ENCODE data around the gene DPH6.

Gene DPH6

GRCh38 chr15:35555244-35555643, 9.3 kb upstream of the DPH6 start:
- H3K36me3 Mint-ChIP-seq (ENCODE audit: low read depth) = no peaks in the 10 kb centered on the region
- no peaks in the 10 kb centered on the region for H3K9me3 Mint-ChIP-seq
- no peak overlapping the region for H3K4me3 Mint-ChIP-seq
- no peaks in the 10 kb centered on the region for H3K4me1 Mint-ChIP-seq (ENCODE audit: low read depth)
- H3K27me3 Mint-ChIP-seq = no peaks in the 10 kb centered on the region
- intact Hi-C loops (cut with micrococcal nuclease) = no loop called here
- no peak overlapping the region for H3K27ac Mint-ChIP-seq

DNA sequence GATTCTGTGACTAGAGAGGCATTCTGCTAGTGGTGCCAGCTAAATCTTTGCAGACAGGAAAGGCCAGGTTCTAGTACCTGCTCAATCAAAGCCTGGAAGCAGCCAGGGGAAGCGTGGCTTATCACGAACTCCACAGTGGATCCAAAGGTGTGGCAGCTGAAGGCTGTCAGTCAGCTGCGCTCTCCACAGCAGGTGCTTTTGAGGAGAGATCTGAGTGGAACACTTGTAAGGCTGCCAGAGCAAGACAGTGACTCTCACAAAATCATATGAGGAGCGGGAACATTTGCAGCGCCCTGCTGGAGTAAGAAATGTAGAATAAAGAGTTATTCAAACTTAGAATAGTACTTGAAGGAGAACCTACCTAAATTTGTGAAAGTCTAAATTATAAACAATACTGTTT, 5.0 kb upstream of the DPH6 start:
- no peak overlapping the region for H3K27ac Mint-ChIP-seq
- intact Hi-C loops (cut with micrococcal nuclease) = no loop called here
- peaks cover 2% of the 10 kb centered on the region for H3K36me3 Mint-ChIP-seq (ENCODE audit: low read depth)
- H3K27me3 Mint-ChIP-seq = no peaks in the 10 kb centered on the region
- peaks cover 11% of the 10 kb centered on the region for H3K4me1 Mint-ChIP-seq (ENCODE audit: low read depth)
- no peaks in the 10 kb centered on the region for H3K9me3 Mint-ChIP-seq
- no peak overlapping the region for H3K4me3 Mint-ChIP-seq

GRCh38 chr15:35549567-35549966, 3.6 kb upstream of the DPH6 start:
- H3K4me3 Mint-ChIP-seq = no peak overlapping the region
- H3K9me3 Mint-ChIP-seq = no peaks in the 10 kb centered on the region
- intact Hi-C loops (cut with micrococcal nuclease) = loop anchor here (5.0 kb wide), 1 partner anchor 562 kb away; the partner anchor contains the start of gene ZNF770
- H3K27me3 Mint-ChIP-seq = no peaks in the 10 kb centered on the region
- peaks cover 18% of the 10 kb centered on the region for H3K4me1 Mint-ChIP-seq (ENCODE audit: low read depth)
- no peak overlapping the region for H3K27ac Mint-ChIP-seq
- H3K36me3 Mint-ChIP-seq (ENCODE audit: low read depth) = peaks cover 11% of the 10 kb centered on the region

- Mint-ChIP-seq H3K27me3 (no peaks in the 10 kb centered on the region), H3K4me3 (no peak overlapping the region), H3K4me1 (ENCODE audit: low read depth) (peaks cover 20% of the 10 kb centered on the region), H3K9me3 (no peaks in the 10 kb centered on the region), H3K36me3 (ENCODE audit: low read depth) (peaks cover 11% of the 10 kb centered on the region), H3K27ac (no peak overlapping the region)
- intact Hi-C loops (cut with micrococcal nuclease) = loop anchor here (5.0 kb wide), 1 partner anchor 561 kb away; the partner anchor contains the start of gene ZNF770
These were observed 2.5 kb upstream of the DPH6 start for GRCh38 chr15:35548435-35548834.

GRCh38 chr15:35547775-35548364, 1.9 kb upstream of the DPH6 start:
- no peak overlapping the region for H3K4me3 Mint-ChIP-seq
- H3K36me3 Mint-ChIP-seq (ENCODE audit: low read depth) = peaks cover 11% of the 10 kb centered on the region
- peaks cover 22% of the 10 kb centered on the region for H3K4me1 Mint-ChIP-seq (ENCODE audit: low read depth)
- intact Hi-C loops (cut with micrococcal nuclease) = loop anchor here (5.0 kb wide), 1 partner anchor 561 kb away; the partner anchor contains the start of gene ZNF770
- H3K27me3 Mint-ChIP-seq = no peaks in the 10 kb centered on the region
- H3K27ac Mint-ChIP-seq = no peak overlapping the region
- H3K9me3 Mint-ChIP-seq = no peaks in the 10 kb centered on the region

DNA sequence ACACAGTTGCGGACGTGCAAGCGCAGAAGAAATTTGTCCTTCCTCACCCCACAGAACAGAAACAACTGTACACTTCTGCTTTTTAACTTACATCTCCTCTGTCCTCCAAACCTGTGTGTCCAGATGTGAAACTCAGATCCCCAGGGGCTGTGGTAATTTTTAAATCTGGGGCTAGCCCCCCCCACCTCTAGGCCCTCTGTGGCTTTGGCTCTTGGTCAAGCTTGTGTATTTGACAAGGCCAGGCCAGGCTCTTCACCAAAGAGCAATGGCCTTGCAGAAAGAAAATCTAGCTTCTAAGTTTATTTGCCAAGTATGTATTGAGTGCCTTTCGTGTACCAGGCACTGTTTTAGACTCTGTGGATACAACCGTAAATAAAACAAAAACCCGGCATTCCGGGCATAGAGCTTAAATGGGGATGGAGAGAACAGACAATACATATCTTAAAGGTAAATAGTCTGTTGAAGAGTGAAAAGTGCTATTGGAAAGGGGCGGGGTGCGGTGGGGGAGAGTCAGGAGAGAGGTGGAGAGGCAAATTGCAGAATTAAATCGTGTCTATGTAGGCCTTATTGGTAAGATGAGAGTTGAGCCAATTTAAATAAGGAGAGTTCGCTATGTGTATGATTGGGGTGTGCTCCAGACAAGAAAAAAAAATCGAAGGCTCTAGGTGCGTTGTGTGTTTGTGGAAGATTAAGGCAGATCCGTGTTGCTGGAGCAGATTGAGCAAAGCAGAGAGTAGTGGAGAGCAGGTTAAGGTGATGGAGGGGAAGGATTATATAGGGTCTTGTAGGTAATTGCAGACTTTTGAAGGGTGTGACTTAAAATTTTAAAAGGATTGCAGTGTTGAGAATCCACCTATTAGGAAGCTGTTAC, 781 bp upstream of the DPH6 start:
- intact Hi-C loops (cut with micrococcal nuclease) = loop anchor here (5.0 kb wide), 1 partner anchor 559 kb away; the partner anchor contains the start of gene ZNF770
- Mint-ChIP-seq H3K9me3 (no peaks in the 10 kb centered on the region), H3K36me3 (ENCODE audit: low read depth) (peaks cover 11% of the 10 kb centered on the region), H3K4me1 (ENCODE audit: low read depth) (peaks cover 22% of the 10 kb centered on the region), H3K27ac (peak overlapping the region; percentile 94), H3K27me3 (no peaks in the 10 kb centered on the region), H3K4me3 (peak overlapping the region; percentile 94)

- no peaks in the 10 kb centered on the region for H3K9me3 Mint-ChIP-seq
- H3K4me3 Mint-ChIP-seq = peak overlapping the region; percentile 94
- H3K27ac Mint-ChIP-seq = peak overlapping the region; percentile 94
- intact Hi-C loops (cut with micrococcal nuclease) = loop anchor here (5.0 kb wide), 1 partner anchor 558 kb away; the partner anchor contains the start of gene ZNF770
- peaks cover 27% of the 10 kb centered on the region for H3K4me1 Mint-ChIP-seq (ENCODE audit: low read depth)
- H3K36me3 Mint-ChIP-seq (ENCODE audit: low read depth) = peaks cover 11% of the 10 kb centered on the region
- H3K27me3 Mint-ChIP-seq = no peaks in the 10 kb centered on the region
These were observed 595 bp downstream of the DPH6 start for GRCh38 chr15:35545316-35545823.

GRCh38 chr15:35540885-35541284, 5.1 kb downstream of the DPH6 start:
- Mint-ChIP-seq H3K27me3 (no peaks in the 10 kb centered on the region), H3K9me3 (no peaks in the 10 kb centered on the region), H3K4me1 (ENCODE audit: low read depth) (peaks cover 16% of the 10 kb centered on the region), H3K27ac (no peak overlapping the region), H3K36me3 (ENCODE audit: low read depth) (peaks cover 14% of the 10 kb centered on the region), H3K4me3 (no peak overlapping the region)
- intact Hi-C loops (cut with micrococcal nuclease) = no loop called here

GRCh38 chr15:35540021-35540420, 5.9 kb downstream of the DPH6 start:
- Mint-ChIP-seq H3K9me3 (no peaks in the 10 kb centered on the region), H3K4me3 (no peak overlapping the region), H3K27me3 (no peaks in the 10 kb centered on the region), H3K27ac (no peak overlapping the region), H3K4me1 (ENCODE audit: low read depth) (peaks cover 11% of the 10 kb centered on the region), H3K36me3 (ENCODE audit: low read depth) (peaks cover 6% of the 10 kb centered on the region)
- intact Hi-C loops (cut with micrococcal nuclease) = no loop called here

- H3K9me3 Mint-ChIP-seq = no peaks in the 10 kb centered on the region
- no peak overlapping the region for H3K4me3 Mint-ChIP-seq
- intact Hi-C loops (cut with micrococcal nuclease) = loop anchor here (10.0 kb wide), 1 partner anchor 1049 kb away; no protein-coding TSS in a partner anchor
- H3K4me1 Mint-ChIP-seq (ENCODE audit: low read depth) = no peaks in the 10 kb centered on the region
- no peaks in the 10 kb centered on the region for H3K27me3 Mint-ChIP-seq
- peaks cover 19% of the 10 kb centered on the region for H3K36me3 Mint-ChIP-seq (ENCODE audit: low read depth)
- no peak overlapping the region for H3K27ac Mint-ChIP-seq
These were observed 10.5 kb downstream of the DPH6 start for GRCh38 chr15:35535365-35535916.

GRCh38 chr15:35533130-35534110, 12.5 kb downstream of the DPH6 start:
- no peaks in the 10 kb centered on the region for H3K4me1 Mint-ChIP-seq (ENCODE audit: low read depth)
- H3K4me3 Mint-ChIP-seq = no peak overlapping the region
- H3K27me3 Mint-ChIP-seq = no peaks in the 10 kb centered on the region
- H3K36me3 Mint-ChIP-seq (ENCODE audit: low read depth) = peaks cover 27% of the 10 kb centered on the region
- no peak overlapping the region for H3K27ac Mint-ChIP-seq
- peaks cover 15% of the 10 kb centered on the region for H3K9me3 Mint-ChIP-seq
- intact Hi-C loops (cut with micrococcal nuclease) = loop anchor here (10.0 kb wide), 1 partner anchor 1051 kb away; no protein-coding TSS in a partner anchor

DNA sequence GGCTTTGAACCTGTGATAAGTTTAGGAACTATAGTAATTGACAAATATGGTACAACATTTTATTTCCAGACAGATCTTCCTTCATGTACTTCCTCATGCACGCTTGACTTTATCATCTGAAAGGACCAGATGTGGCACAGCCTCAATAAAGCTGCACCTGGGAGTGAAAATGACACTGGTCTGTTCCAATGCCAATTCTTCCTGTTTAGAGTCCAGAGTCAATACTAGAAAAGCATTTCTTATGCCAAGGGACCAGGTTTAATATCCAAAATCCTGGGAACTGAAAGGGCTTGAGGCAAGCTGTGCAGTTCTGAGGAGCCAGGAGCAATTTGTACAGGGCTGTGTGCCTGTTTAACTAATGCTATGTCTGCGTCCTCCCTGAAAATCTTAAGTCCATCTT, 15.3 kb downstream of the DPH6 start:
- H3K4me1 Mint-ChIP-seq (ENCODE audit: low read depth) = no peaks in the 10 kb centered on the region
- H3K4me3 Mint-ChIP-seq = no peak overlapping the region
- no peaks in the 10 kb centered on the region for H3K27me3 Mint-ChIP-seq
- peaks cover 21% of the 10 kb centered on the region for H3K36me3 Mint-ChIP-seq (ENCODE audit: low read depth)
- intact Hi-C loops (cut with micrococcal nuclease) = loop anchor here (10.0 kb wide), 1 partner anchor 1054 kb away; no protein-coding TSS in a partner anchor
- H3K9me3 Mint-ChIP-seq = peaks cover 15% of the 10 kb centered on the region
- H3K27ac Mint-ChIP-seq = no peak overlapping the region

DNA sequence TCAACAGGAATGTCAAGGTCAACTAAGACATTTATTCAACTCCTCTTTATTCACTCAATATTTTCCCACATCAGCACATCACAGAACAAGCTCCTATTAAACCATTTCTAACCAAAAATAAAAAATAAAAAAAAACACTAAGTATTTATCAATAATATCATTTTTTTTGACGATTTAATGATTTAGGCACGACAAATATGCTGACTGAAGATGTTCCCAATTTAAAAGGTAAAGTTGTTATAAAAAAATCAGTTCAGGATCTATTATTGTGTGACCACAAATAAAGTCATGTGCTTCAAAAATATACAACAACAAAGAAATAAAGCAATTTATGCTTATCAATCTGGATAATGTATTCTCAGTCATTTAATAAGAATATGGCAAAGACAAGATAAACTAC, 16.2 kb downstream of the DPH6 start:
- intact Hi-C loops (cut with micrococcal nuclease) = loop anchor here (10.0 kb wide), 1 partner anchor 1055 kb away; no protein-coding TSS in a partner anchor
- H3K9me3 Mint-ChIP-seq = peaks cover 15% of the 10 kb centered on the region
- no peak overlapping the region for H3K27ac Mint-ChIP-seq
- H3K36me3 Mint-ChIP-seq (ENCODE audit: low read depth) = peaks cover 28% of the 10 kb centered on the region
- no peak overlapping the region for H3K4me3 Mint-ChIP-seq
- no peaks in the 10 kb centered on the region for H3K4me1 Mint-ChIP-seq (ENCODE audit: low read depth)
- no peaks in the 10 kb centered on the region for H3K27me3 Mint-ChIP-seq
